NCI-H2196 treated with DMSO at 0.1 percent for 48 hours (cell line): ENCODE results near the gene RND2.
A peak's percentile ranks its signal among the peaks of the same experiment; 100 is the strongest.

Experiments
- DNase-seq: peaks from one replicate; lab custom pipeline; 2025; ENCODE audit not compliant: unreplicated experiment; lab: John Stamatoyannopoulos, UW

RND2 gene

GRCh38 chr17:43003542-43004172, 21.4 kb upstream of the RND2 start:
- no peak for DNase-seq

GRCh38 chr17:43006639-43007551, 18.1 kb upstream of the RND2 start, which contains the start of gene IFI35:
Gene IFI35 (plus strand): TSS chr17:43006784. CDS start chr17:43006948, 164 bp downstream.
- DNase-seq = peak; percentile 42

- no peak for DNase-seq
Measured at GRCh38 chr17:43010667-43011308, 14.2 kb upstream of the RND2 start.

- no peak for DNase-seq
Measured at GRCh38 chr17:43011728-43012472, 13.1 kb upstream of the RND2 start.

- no peak for DNase-seq
Measured at GRCh38 chr17:43013296-43013695, 11.7 kb upstream of the RND2 start.

GRCh38 chr17:43014020-43014648, 10.9 kb upstream of the RND2 start:
- no peak for DNase-seq

- no peak for DNase-seq
Measured at GRCh38 chr17:43014649-43015542, 10.1 kb upstream of the RND2 start.

GRCh38 chr17:43015579-43015978, 9.5 kb upstream of the RND2 start:
- DNase-seq = no peak

- DNase-seq = no peak
Measured at GRCh38 chr17:43016216-43016615, 8.8 kb upstream of the RND2 start.

- peak; percentile 10 for DNase-seq
Measured at GRCh38 chr17:43018008-43018853, 6.8 kb upstream of the RND2 start.

- no peak for DNase-seq
Measured at GRCh38 chr17:43018932-43019331, 6.1 kb upstream of the RND2 start.

GRCh38 chr17:43019418-43019817, 5.6 kb upstream of the RND2 start:
- DNase-seq = no peak

GRCh38 chr17:43020030-43020621, 4.9 kb upstream of the RND2 start:
- no peak for DNase-seq

- DNase-seq = peak; percentile 36
Measured at GRCh38 chr17:43020789-43021740, 4.0 kb upstream of the RND2 start.

- no peak for DNase-seq
Measured at GRCh38 chr17:43021741-43022512, 3.1 kb upstream of the RND2 start, which contains the start of gene VAT1. Gene VAT1 (minus strand): TSS chr17:43022385. CDS start chr17:43022322, 63 bp downstream.

GRCh38 chr17:43025290-43025657, 243 bp downstream of the RND2 start:
- no peak for DNase-seq
